NCI-H748 treated with DMSO at 0.1 percent for 48 hours (cell line): Measurements from ENCODE around the gene LST1.

Experiments used
- DNase-seq: peaks from one replicate; lab custom pipeline; 2025; lab: John Stamatoyannopoulos, UW

The LST1 gene

DNA sequence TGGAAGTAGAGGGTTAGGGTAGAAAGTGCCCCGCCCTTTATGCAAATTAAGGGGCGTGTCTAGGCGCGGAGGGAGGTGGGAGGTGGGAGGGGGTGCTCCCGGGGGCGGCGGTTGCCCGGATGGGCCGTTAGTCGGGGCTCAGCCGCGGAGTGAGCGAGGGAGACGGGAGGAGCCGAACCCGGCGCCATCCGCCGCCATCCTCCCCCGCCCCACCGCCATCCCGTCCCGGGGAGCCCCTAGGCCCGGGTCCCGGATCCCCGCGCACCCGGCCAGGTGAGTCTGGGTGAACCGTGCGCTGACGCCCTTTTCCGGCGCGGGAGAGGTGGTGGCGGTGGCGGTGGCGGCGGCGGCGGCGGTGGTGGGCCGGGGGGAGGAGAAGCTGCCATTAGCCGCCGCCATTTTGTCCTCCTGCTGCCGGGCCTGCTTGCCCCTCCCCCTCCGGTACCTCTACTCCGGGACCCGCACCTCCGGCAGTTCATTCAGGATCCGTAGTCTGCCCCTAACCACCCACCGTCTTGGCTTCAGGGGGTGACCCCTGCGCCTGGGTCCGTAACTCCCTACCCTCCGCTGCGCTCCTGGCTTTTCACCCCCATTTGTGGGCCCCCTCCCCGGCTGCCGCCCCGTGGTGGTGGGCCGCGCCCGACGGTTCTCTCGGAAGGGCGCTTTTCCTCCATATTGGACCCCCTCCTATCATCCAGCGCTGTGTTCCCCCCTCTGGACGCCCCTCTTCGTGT, 34.7 kb downstream of the LST1 start, which contains the start of gene PRRC2A:
TSS of gene PRRC2A (plus strand) at position 130 of the 734 bp plus-strand sequence. CDS start 2,075 bp downstream, outside the sequence.
- DNase-seq, result peak; percentile 64

- no peak for DNase-seq
Observed at GRCh38 chr6:31621320-31621939, 35.4 kb downstream of the LST1 start.

DNA sequence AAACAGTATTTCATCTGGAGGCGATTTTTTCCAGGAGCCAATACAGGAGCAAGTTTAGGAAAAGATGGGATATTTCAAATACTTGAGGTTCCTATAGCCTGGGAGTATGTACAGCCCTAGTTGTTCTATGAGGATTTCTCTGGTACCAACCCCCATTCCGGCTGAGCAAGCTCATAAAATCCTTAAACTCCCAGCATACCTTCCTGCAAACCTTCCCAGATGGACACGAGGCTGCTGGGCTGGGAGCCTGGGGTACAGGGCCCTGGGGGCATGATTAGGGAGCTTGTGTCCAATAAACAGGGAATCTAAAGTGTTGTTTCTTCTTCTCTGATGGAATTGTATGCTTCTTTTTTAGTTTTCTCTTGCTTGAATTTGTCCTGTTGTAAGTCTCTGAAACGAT, 35.9 kb downstream of the LST1 start:
- no peak for DNase-seq

DNA sequence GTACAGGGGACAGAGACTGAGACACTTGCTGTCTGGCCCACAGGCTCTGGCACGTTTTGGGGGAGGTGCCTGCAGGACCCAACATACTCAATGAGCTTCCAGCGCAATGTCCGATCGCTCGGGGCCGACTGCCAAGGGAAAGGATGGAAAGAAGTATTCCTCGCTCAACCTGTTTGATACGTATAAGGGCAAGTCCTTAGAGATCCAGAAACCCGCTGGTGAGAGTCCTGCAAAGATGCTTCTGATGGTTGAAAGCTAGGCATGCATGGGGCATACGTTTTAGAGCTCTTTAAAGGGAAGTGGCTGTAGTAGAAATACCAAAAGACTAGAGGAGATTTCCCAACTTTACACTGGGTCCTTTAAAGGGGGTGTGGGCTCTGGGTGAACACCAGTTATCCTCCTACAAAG, 36.6 kb downstream of the LST1 start:
- no peak for DNase-seq

GRCh38 chr6:31624070-31624469, 38.0 kb downstream of the LST1 start:
- no peak for DNase-seq

DNA sequence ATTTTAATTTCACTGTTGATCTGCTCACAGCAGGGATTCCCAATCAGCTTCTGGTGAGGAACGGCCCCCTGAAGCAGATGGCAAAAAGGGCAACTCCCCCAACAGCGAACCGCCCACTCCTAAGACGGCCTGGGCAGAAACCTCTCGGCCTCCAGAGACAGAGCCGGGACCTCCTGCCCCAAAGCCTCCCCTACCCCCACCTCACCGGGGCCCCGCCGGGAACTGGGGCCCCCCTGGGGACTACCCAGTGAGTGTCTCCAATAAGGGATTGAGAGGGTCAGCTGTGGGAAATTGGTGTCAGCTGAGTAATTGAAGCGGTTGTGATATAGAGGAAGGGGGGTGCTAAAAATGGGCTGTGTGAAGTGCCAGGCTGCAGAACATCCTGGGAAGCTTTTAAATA, 40.9 kb downstream of the LST1 start:
- no peak for DNase-seq

- no peak for DNase-seq
Observed at GRCh38 chr6:31627690-31628287, 41.7 kb downstream of the LST1 start.

- no peak for DNase-seq
Observed at GRCh38 chr6:31629014-31629413, 42.9 kb downstream of the LST1 start.

GRCh38 chr6:31630177-31630934, 44.3 kb downstream of the LST1 start:
- DNase-seq, result no peak

- no peak for DNase-seq
Observed at GRCh38 chr6:31631209-31631608, 45.1 kb downstream of the LST1 start.

DNA sequence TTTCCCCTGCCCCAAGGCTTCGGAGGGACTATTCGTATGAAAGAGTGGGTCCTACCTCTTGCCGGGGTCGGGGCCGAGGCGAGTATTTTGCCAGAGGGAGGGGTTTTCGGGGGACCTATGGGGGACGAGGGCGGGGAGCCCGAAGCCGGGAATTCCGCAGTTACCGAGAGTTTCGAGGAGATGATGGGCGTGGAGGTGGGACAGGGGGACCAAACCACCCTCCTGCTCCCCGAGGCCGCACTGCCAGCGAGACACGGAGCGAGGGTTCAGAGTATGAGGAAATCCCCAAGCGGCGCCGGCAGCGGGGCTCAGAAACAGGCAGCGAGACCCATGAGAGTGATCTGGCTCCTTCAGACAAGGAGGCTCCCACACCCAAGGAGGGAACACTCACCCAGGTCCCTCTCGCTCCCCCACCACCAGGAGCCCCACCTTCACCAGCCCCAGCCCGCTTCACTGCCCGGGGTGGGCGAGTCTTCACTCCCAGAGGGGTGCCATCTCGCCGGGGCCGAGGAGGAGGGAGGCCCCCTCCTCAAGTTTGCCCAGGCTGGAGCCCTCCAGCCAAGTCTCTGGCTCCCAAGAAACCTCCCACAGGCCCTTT, 45.7 kb downstream of the LST1 start:
- DNase-seq, result no peak

GRCh38 chr6:31632279-31632946, 46.3 kb downstream of the LST1 start:
- DNase-seq, result no peak

DNA sequence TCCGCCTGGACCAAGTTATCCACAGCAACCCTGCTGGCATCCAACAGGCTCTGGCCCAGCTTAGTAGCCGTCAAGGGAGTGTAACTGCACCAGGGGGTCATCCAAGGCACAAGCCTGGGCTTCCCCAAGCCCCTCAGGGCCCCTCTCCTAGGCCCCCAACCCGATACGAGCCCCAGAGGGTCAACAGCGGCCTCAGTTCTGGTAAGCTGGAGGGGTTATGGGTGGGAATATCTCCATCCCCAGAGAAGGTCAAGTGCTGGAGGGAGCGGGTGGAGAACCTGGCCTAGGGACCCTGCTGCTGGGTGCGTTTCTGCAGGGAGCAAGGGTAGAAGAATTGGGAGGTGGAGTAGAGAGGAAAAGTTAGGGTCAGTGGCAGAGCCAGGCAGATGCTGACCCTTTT, 47.4 kb downstream of the LST1 start:
- DNase-seq, result no peak

GRCh38 chr6:31634131-31634530, 48.1 kb downstream of the LST1 start:
- no peak for DNase-seq

DNA sequence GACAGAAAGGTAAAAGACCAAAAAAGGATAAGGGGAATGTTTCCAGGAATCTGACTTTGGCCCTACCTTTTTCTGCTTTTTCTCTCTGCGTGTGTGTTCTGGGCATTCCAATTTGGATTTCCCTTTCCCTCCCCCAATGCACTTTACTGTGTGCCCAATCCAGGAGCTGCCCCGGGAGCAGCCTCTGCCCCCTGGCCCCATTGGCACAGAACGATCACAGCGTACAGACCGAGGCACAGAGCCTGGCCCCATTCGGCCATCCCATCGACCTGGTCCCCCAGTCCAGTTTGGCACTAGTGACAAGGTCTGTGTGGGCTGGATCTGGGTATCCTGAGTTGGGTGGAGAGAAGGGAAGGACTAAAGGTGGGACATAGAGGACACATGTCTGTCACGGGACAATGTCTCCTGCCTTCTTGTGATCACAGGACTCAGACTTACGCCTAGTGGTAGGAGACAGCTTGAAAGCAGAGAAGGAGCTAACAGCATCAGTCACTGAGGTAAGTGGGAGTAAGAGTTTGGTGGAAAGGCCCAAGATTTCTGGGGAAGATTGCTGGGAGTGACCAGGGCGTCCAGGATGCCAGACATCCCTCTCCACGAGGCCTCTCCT, 49.0 kb downstream of the LST1 start:
- DNase-seq, result no peak

DNA sequence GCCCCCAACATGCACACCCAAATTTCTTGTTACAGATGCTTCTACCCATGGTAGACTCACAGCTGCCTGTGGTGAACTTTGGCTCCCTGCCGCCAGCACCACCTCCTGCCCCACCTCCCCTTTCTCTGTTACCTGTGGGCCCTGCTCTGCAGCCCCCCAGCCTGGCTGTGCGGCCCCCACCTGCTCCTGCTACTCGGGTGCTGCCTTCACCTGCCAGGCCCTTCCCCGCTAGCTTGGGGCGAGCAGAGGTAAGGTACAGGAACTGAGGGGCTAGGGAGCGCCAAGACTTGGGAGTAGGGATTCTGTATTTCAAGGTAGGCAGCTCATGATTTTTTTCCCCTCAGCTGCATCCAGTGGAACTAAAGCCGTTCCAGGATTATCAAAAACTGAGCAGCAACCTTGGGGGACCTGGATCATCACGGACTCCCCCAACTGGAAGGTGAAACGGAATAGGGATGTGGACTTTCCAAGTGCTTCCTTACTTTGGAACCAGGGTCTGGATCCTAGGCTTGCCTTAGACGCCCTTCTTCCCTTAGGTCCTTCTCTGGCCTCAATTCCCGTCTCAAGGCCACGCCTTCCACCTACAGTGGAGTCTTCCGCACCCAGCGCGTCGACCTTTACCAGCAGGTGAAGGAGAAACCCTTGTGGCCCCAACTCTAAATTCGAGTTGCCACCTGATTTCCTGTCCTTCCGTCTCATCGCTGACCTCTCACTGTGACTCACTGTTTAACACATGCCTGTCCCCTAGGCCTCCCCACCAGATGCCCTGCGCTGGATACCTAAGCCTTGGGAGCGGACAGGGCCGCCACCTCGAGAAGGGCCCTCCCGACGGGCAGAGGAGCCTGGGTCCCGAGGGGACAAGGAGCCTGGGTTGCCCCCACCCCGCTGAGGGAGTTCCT, 50.9 kb downstream of the LST1 start:
- DNase-seq, result no peak
